RCC 7860 (cell line): Measurements from ENCODE around the gene C5orf63.
"Not testable (repeated sequence)": the region's sequence is repeated elsewhere in the genome, so short reads cannot be mapped to it uniquely, and the experiment has no call there.

Experiments
- DNase-seq: peaks from one replicate; pipeline ENCODE4 v3.0.0-alpha.2; 2015; ENCODE audit warnings: low spot score
- FAIRE-seq: peaks from 2 replicates; lab custom pipeline; 2012; peaks lifted over from hg19 to GRCh38; lab: Jason Lieb, UNC

The C5orf63 gene

GRCh38 chr5:127072861-127073846, at the start of gene C5orf63:
Gene C5orf63 (minus strand): TSS chr5:127073502. CDS start chr5:127058995, 14,507 bp downstream.
- DNase-seq (no peak), FAIRE-seq (no peak)

GRCh38 chr5:127112347-127112864, 39.1 kb upstream of the C5orf63 start:
- FAIRE-seq (no peak), DNase-seq (no peak)

- FAIRE-seq (no peak), DNase-seq (no peak)
These were observed 37.8 kb upstream of the C5orf63 start for GRCh38 chr5:127111112-127111511.

- DNase-seq, FAIRE-seq: not testable (repeated sequence)
These were observed 35.4 kb upstream of the C5orf63 start for GRCh38 chr5:127108624-127109260.

GRCh38 chr5:127101935-127102334, 28.6 kb upstream of the C5orf63 start:
- no peak for FAIRE-seq
- DNase-seq: no peak

- FAIRE-seq: no peak
- no peak for DNase-seq
These were observed 28.2 kb upstream of the C5orf63 start for GRCh38 chr5:127101533-127101932.

- no peak for DNase-seq
- no peak for FAIRE-seq
These were observed 24.9 kb upstream of the C5orf63 start for GRCh38 chr5:127098241-127098640.

GRCh38 chr5:127097278-127097677, 24.0 kb upstream of the C5orf63 start:
- no peak for DNase-seq
- no peak for FAIRE-seq

- DNase-seq: no peak
- no peak for FAIRE-seq
These were observed 23.2 kb upstream of the C5orf63 start for GRCh38 chr5:127096328-127096993.

- FAIRE-seq (no peak), DNase-seq (no peak)
These were observed 21.0 kb upstream of the C5orf63 start for GRCh38 chr5:127094161-127094814.

GRCh38 chr5:127092690-127093089, 19.4 kb upstream of the C5orf63 start:
- FAIRE-seq (no peak), DNase-seq (no peak)

GRCh38 chr5:127089191-127089590, 15.9 kb upstream of the C5orf63 start:
- DNase-seq: no peak
- FAIRE-seq: no peak

- peak; percentile 85 for FAIRE-seq
- peak; percentile 90 for DNase-seq
These were observed 14.9 kb upstream of the C5orf63 start for GRCh38 chr5:127088251-127088650.

GRCh38 chr5:127086589-127086988, 13.3 kb upstream of the C5orf63 start:
- no peak for FAIRE-seq
- no peak for DNase-seq

- FAIRE-seq (no peak), DNase-seq (no peak)
These were observed 12.5 kb upstream of the C5orf63 start for GRCh38 chr5:127085796-127086195.

- DNase-seq (no peak), FAIRE-seq (no peak)
These were observed 12.1 kb upstream of the C5orf63 start for GRCh38 chr5:127085371-127085770.

GRCh38 chr5:127084656-127085055, 11.4 kb upstream of the C5orf63 start:
- FAIRE-seq: no peak
- DNase-seq: no peak

GRCh38 chr5:127083711-127084110, 10.4 kb upstream of the C5orf63 start:
- no peak for DNase-seq
- FAIRE-seq: no peak

GRCh38 chr5:127079994-127080491, 6.7 kb upstream of the C5orf63 start:
- FAIRE-seq (no peak), DNase-seq (no peak)

GRCh38 chr5:127077366-127077765, 4.1 kb upstream of the C5orf63 start:
- FAIRE-seq (peak; percentile 87), DNase-seq (peak; percentile 57)
